Chondrocyte (in vitro differentiated cells): ENCODE data around the gene PNCK. TPM values are rescaled to one million over a fixed set of nuclear protein-coding genes. Genes with fewer than 3 reads are reported as not detected.

Experiments used
- DNase-seq: peaks from one replicate; pipeline ENCODE4 v3.0.0; 2021; ENCODE audit warnings: mixed read lengths, low spot score
- H3K27ac Mint-ChIP-seq: one replicate; pipeline ENCODE4 v1.8.0; 2021; ENCODE audit warnings: mild to moderate bottlenecking, moderate library complexity, mixed read lengths; ENCODE audit not compliant: unreplicated experiment
- H3K27me3 Mint-ChIP-seq: 2 replicates; pipeline ENCODE4 v1.8.0; 2021; ENCODE audit warnings: low read depth, mixed read lengths
- H3K36me3 Mint-ChIP-seq: 2 replicates; pipeline ENCODE4 v1.8.0; 2021; ENCODE audit warnings: low read depth, mixed read lengths
- H3K4me1 Mint-ChIP-seq: 2 replicates; pipeline ENCODE4 v1.8.0; 2021; ENCODE audit warnings: low read depth, mild to moderate bottlenecking, mixed read lengths
- H3K4me3 Mint-ChIP-seq: one replicate; pipeline ENCODE4 v1.8.0; 2021; ENCODE audit warnings: mild to moderate bottlenecking, moderate library complexity, mixed read lengths; ENCODE audit not compliant: unreplicated experiment
- H3K9me3 Mint-ChIP-seq: 2 replicates; pipeline ENCODE4 v1.8.0; 2021; ENCODE audit warnings: low read depth, mixed read lengths
- total RNA-seq: library from RNA; stranded (reverse); gene quantifications from 3 replicates; pipeline ENCODE4 v1.2.1, GENCODE V29; 2021
- TF ChIP-seq, protein P1 (sequence below): fragments of 200-600 bp; sonication (generic); IDR thresholded peaks from 2 replicates; pipeline ENCODE4 v1.5.0; 2021; ENCODE audit warnings: antibody characterized with exemption, mild to moderate bottlenecking, moderate library complexity

PNCK gene
- total RNA-seq, 1 donor from 2014 or later, result 3.2 TPM

DNA sequence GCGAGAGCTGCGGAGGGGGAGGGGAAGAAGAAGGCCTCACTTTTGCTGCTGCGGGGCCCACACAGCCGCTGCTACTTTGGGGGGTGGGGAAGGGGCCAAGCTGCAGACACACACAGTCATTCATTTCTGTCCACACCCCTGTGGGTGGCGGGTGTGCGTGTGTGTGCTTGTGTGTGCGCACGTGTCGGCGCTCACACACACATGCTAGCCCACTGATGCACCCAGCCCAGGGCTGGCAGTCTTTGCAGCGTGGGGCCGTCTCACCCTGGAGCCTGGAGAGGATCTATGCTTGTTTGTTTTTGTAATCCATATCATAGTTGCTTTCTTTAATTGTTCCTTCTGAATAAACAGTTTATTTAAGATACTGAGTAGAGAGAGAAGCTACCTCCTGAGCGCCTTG is 22.7 kb downstream of the PNCK start:
- no peak overlapping the region for H3K27ac Mint-ChIP-seq
- peaks cover 2% of the 10 kb centered on the region for H3K36me3 Mint-ChIP-seq
- no peaks in the 10 kb centered on the region for H3K4me1 Mint-ChIP-seq
- TF ChIP-seq, protein P1, sequence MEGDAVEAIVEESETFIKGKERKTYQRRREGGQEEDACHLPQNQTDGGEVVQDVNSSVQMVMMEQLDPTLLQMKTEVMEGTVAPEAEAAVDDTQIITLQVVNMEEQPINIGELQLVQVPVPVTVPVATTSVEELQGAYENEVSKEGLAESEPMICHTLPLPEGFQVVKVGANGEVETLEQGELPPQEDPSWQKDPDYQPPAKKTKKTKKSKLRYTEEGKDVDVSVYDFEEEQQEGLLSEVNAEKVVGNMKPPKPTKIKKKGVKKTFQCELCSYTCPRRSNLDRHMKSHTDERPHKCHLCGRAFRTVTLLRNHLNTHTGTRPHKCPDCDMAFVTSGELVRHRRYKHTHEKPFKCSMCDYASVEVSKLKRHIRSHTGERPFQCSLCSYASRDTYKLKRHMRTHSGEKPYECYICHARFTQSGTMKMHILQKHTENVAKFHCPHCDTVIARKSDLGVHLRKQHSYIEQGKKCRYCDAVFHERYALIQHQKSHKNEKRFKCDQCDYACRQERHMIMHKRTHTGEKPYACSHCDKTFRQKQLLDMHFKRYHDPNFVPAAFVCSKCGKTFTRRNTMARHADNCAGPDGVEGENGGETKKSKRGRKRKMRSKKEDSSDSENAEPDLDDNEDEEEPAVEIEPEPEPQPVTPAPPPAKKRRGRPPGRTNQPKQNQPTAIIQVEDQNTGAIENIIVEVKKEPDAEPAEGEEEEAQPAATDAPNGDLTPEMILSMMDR, result no peak
- no peak overlapping the region for H3K4me3 Mint-ChIP-seq
- peak; percentile 76 for DNase-seq
- peaks cover 4% of the 10 kb centered on the region for H3K27me3 Mint-ChIP-seq
- H3K9me3 Mint-ChIP-seq, result peaks cover 12% of the 10 kb centered on the region

DNA sequence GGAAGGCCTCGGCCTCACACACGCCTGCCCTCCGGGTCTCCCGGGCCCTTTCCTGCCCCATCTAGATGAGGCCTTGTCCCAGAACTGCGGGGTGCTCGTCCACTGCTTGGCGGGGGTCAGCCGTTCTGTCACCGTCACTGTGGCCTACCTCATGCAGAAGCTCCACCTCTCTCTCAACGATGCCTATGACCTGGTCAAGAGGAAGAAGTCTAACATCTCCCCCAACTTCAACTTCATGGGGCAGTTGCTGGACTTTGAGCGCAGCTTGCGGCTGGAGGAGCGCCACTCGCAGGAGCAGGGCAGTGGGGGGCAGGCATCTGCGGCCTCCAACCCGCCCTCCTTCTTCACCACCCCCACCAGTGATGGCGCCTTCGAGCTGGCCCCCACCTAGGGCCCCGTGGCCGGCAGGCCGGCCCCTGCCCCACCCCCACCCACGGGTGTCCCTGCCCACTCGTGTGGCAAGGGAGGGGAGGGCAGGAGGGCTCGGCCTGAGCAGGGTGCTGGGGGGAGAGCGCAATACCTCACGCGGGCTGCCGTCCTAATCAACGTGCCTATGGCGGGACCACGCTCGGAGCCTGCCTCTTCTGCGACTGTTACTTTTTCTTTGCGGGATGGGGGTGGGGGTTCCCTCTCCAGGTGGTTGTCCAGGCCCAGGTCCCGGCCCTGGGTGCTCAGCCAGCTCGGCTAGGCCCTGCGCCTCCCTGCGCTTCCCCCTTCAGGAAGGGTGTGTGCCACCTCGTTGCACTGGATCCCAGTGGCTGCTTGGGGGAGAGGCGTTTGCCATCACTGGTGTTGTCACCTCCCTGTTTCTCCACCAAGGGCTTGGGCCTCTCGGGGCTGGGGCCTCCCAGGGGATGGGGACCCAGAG is 23.5 kb downstream of the PNCK start:
- peaks cover 7% of the 10 kb centered on the region for H3K27me3 Mint-ChIP-seq
- peak; percentile 77 for DNase-seq
- peaks cover 2% of the 10 kb centered on the region for H3K36me3 Mint-ChIP-seq
- H3K4me1 Mint-ChIP-seq, result no peaks in the 10 kb centered on the region
- no peak overlapping the region for H3K27ac Mint-ChIP-seq
- H3K9me3 Mint-ChIP-seq, result peaks cover 11% of the 10 kb centered on the region
- TF ChIP-seq, protein P1, result no peak
- no peak overlapping the region for H3K4me3 Mint-ChIP-seq

DNA sequence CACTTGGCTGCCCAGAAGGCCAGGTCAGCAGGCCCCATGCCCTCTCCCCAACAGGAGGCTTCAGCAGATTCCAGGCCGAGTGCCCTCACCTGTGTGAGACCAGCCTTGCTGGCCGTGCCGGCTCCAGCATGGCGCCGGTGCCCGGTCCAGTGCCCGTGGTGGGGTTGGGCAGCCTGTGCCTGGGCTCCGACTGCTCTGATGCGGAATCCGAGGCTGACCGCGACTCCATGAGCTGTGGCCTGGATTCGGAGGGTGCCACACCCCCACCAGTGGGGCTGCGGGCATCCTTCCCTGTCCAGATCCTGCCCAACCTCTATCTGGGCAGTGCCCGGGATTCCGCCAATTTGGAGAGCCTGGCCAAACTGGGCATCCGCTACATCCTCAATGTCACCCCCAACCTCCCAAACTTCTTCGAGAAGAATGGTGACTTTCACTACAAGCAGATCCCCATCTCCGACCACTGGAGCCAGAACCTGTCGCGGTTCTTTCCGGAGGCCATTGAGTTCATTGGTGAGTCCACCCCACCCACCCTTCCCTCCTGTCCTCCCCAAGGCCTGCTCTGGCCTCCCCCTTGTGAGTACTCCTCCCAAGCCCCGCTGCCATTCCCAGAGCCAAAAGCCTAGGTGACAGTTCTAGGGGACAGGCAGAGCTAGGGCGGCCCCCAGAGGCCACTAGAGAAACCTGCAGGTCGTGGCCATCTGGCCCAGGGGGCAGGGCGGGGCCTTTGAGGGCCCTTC is 24.3 kb downstream of the PNCK start:
- H3K27ac Mint-ChIP-seq, result no peak overlapping the region
- TF ChIP-seq, protein P1, result peak; percentile 52
- H3K4me1 Mint-ChIP-seq, result no peaks in the 10 kb centered on the region
- peaks cover 2% of the 10 kb centered on the region for H3K36me3 Mint-ChIP-seq
- DNase-seq, result peak; percentile 87
- H3K27me3 Mint-ChIP-seq, result peaks cover 10% of the 10 kb centered on the region
- H3K4me3 Mint-ChIP-seq, result no peak overlapping the region
- H3K9me3 Mint-ChIP-seq, result peaks cover 8% of the 10 kb centered on the region

DNA sequence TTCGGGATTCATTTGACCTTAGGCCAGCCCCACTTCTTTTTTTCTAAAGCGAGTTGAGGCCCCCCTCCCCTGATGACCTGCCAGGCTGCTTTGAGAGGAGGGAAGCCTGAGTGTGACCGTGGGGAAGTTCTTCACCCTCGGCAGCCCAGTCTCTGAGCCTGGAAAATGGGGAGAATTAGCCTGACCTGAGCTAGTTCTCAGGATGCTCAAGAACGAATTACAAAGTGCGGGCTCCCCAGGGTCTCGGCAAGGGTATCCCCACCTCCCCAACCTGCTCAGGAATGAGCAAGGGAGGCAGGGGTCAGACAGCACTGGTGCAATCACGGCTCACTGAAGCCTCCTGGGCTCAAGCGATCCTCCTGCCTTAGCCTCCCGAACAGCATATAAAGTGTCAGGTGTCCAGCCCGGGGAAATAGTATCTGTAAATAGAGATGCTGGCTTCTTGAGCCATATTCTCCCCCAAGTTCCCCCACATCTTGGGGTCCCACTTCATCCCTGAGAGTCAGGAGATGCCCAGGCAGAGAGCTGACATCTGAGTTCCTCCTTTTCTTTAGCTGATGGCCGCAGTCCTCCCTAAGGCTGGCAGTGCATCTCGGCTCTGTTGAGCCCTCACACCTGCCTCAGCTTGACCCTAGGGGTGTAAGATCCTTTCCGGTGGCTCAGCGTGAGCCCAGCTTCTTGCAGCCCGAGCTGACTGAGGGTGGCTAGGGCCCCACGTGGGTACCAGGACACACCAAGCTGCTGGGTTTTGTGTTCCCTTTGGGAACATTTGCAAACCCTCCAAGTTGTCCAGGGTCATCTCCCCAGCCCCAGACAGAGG is 25.0 kb downstream of the PNCK start:
- Mint-ChIP-seq H3K4me1 (no peaks in the 10 kb centered on the region), H3K27ac (no peak overlapping the region), H3K27me3 (peaks cover 10% of the 10 kb centered on the region), H3K4me3 (no peak overlapping the region), H3K9me3 (peaks cover 2% of the 10 kb centered on the region), H3K36me3 (peaks cover 2% of the 10 kb centered on the region)
- TF ChIP-seq, protein P1, result no peak
- no peak for DNase-seq
